B cell (primary cell): Measurements from ENCODE around the gene OR7A5. TPM values are rescaled to one million over a fixed set of nuclear protein-coding genes. Genes with fewer than 3 reads are reported as not detected.

Experiments
- ATAC-seq: fragments of 200-7000 bp; cut with Tn5 transposase; one replicate; pipeline ENCODE4 v1.10.0; 2021; ENCODE audit warnings: low read depth, mild to moderate bottlenecking, moderate number of reproducible peaks, moderate library complexity
- CTCF ChIA-PET: fragments of 350-600 bp; sonication (Branson Sonifier 250); formaldehyde crosslinking; loops from one replicate; lab custom pipeline; 2021; ENCODE audit warnings: antibody characterized with exemption, inconsistent platforms; lab: Charles Lee
- POLR2A ChIA-PET: fragments of 350-600 bp; sonication (Branson Sonifier 250); formaldehyde crosslinking; loops from one replicate; lab custom pipeline; 2021; ENCODE audit warnings: antibody characterized with exemption; lab: Charles Lee
- DNase-seq: peaks from one replicate; pipeline ENCODE4 v3.0.0; 2013
- H2AFZ ChIP-seq: 2 replicates; pipeline ENCODE4 v1.6.1; 2012; ENCODE audit warnings: mild to moderate bottlenecking, low read depth, low read length; ENCODE audit not compliant: insufficient read depth, poor library complexity, severe bottlenecking
- H3K27ac ChIP-seq, 2 donors: 1 replicate in 1 of 2; 2 replicates in 1 of 2; pipeline ENCODE4 v1.5.1; 2012 to 2013; ENCODE audit warnings: low read length in 2 of 2, mild to moderate bottlenecking in 2 of 2, moderate library complexity in 1 of 2
- H3K27me3 ChIP-seq, 4 experiments: fragments of 200-600 bp in 1 of 4; sonication (generic) in 1 of 4; replicated peaks in 1 of 4; 1 replicate in 2 of 4; 2 replicates in 2 of 4; pipeline versions ENCODE4 v1.6.1 to v1.7.0; 2013 to 2016; ENCODE audit warnings: low read length in 3 of 4, mild to moderate bottlenecking in 2 of 4, mixed read lengths in 1 of 4, moderate library complexity in 1 of 4; ENCODE audit not compliant: insufficient read depth in 4 of 4, control insufficient read depth in 3 of 4; ENCODE audit errors: control extremely low read depth in 1 of 4
- H3K36me3 ChIP-seq, 2 experiments: replicated peaks in 1 of 2; 1 replicate in 1 of 2; 2 replicates in 1 of 2; pipeline versions ENCODE4 v1.6.1 to v1.7.1; 2013; ENCODE audit warnings: low read length in 1 of 2; ENCODE audit not compliant: insufficient read depth in 2 of 2, control insufficient read depth in 1 of 2; ENCODE audit errors: control extremely low read depth in 1 of 2, extremely low read depth in 1 of 2
- H3K4me1 ChIP-seq, 2 donors: fragments of 200-600 bp in 1 of 2; sonication (generic) in 1 of 2; 1 replicate in 1 of 2; 2 replicates in 1 of 2; pipeline versions ENCODE4 v1.5.1 to v1.6.1; 2013 to 2017; ENCODE audit warnings: low read length in 2 of 2; ENCODE audit not compliant: control insufficient read depth in 2 of 2, insufficient read depth in 2 of 2
- H3K4me2 ChIP-seq: replicated peaks from 2 replicates; pipeline ENCODE3; 2012; ENCODE audit warnings: mild to moderate bottlenecking, low read depth, low read length; ENCODE audit not compliant: poor library complexity, severe bottlenecking
- H3K4me3 ChIP-seq, 5 experiments: fragments of 200-600 bp in 1 of 5; sonication (generic) in 1 of 5; 1 replicate in 3 of 5; 2 replicates in 2 of 5; pipeline versions ENCODE4 v1.5.1 to v1.7.0; 2011 to 2016; ENCODE audit warnings: low read length in 4 of 5, mild to moderate bottlenecking in 4 of 5, low read depth in 2 of 5, control low read depth in 1 of 5, moderate library complexity in 1 of 5; ENCODE audit not compliant: insufficient read depth in 1 of 5; ENCODE audit errors: control extremely low read depth in 1 of 5, extremely low read depth in 1 of 5
- H3K79me2 ChIP-seq: fragments of 200-600 bp; sonication (generic); one replicate; pipeline ENCODE4 v1.6.0; 2016; ENCODE audit warnings: low read length; ENCODE audit not compliant: control insufficient read depth, insufficient read depth
- H3K9ac ChIP-seq: fragments of 200-600 bp; sonication (generic); 2 replicates; pipeline ENCODE4 v1.6.1; 2017; ENCODE audit warnings: mild to moderate bottlenecking, low read length, moderate library complexity
- H3K9me3 ChIP-seq, 3 donors: one replicate each; pipeline versions ENCODE4 v1.6.1 to v1.7.1; 2013; ENCODE audit warnings: low read length in 2 of 3; ENCODE audit not compliant: control insufficient read depth in 2 of 3, insufficient read depth in 1 of 3; ENCODE audit errors: control extremely low read depth in 1 of 3
- H4K20me1 ChIP-seq: 2 replicates; pipeline ENCODE4 v1.6.0; 2012; ENCODE audit warnings: mild to moderate bottlenecking, low read length; ENCODE audit not compliant: insufficient read depth, control insufficient read depth, poor library complexity, severe bottlenecking
- H3K27ac Mint-ChIP-seq: one replicate; pipeline ENCODE4 v1.8.0; 2021; ENCODE audit warnings: mixed read lengths
- H3K27me3 Mint-ChIP-seq: one replicate; pipeline ENCODE4 v1.8.0; 2021; ENCODE audit warnings: mixed read lengths
- H3K4me1 Mint-ChIP-seq: one replicate; pipeline ENCODE4 v1.8.0; 2021; ENCODE audit warnings: mixed read lengths
- H3K4me3 Mint-ChIP-seq: one replicate; pipeline ENCODE4 v1.8.0; 2021; ENCODE audit warnings: mixed read lengths
- H3K9me3 Mint-ChIP-seq: one replicate; pipeline ENCODE4 v1.8.0; 2022; ENCODE audit warnings: mixed read lengths; ENCODE audit not compliant: insufficient read depth
- EZH2 ChIP-seq: IDR thresholded peaks from 2 replicates; pipeline ENCODE4 v1.6.1; 2012; ENCODE audit warnings: borderline replicate concordance, low read depth, mild to moderate bottlenecking, moderate library complexity, low read length; ENCODE audit not compliant: insufficient read depth, poor library complexity, severe bottlenecking
- WGBS: methylation state at CpG from one replicate; pipeline ENCODE4 v1.1.5; 2013; ENCODE audit warnings: missing lambda C conversion rate; ENCODE audit not compliant: insufficient coverage; 5-methylcytosine and 5-hydroxymethylcytosine counted together
- intact Hi-C: fragments of 100-400 bp; cut with micrococcal nuclease; formaldehyde crosslinking; loops from one replicate; pipeline ENCODE4 v1.10.0; 2022
- polyA plus RNA-seq: library from polyadenylated mRNA; depleted of rRNA; stranded (reverse); fragments of >200 nt; gene quantifications from 2 replicates; pipeline ENCODE4 v1.2.3, GENCODE V29; 2012
- total RNA-seq, 2 donors: library from RNA; stranded (reverse); fragments of 120-200 nt in 1 of 2; gene quantifications; 1 replicate in 1 of 2; 2 replicates in 1 of 2; pipeline versions ENCODE4 v1.2.3 to v1.2.4, GENCODE V29; 2013 to 2022
- TF ChIP-seq, protein P1 (sequence below): fragments of 200-600 bp; IDR thresholded peaks from one replicate; pipeline ENCODE4 v1.8.0; 2022; ENCODE audit warnings: antibody characterized with exemption, mild to moderate bottlenecking

OR7A5 gene
- total and polyA plus RNA-seq, 2 donors (not counting 1 experiment from before 2014, with no cell fraction given) = not detected

DNA sequence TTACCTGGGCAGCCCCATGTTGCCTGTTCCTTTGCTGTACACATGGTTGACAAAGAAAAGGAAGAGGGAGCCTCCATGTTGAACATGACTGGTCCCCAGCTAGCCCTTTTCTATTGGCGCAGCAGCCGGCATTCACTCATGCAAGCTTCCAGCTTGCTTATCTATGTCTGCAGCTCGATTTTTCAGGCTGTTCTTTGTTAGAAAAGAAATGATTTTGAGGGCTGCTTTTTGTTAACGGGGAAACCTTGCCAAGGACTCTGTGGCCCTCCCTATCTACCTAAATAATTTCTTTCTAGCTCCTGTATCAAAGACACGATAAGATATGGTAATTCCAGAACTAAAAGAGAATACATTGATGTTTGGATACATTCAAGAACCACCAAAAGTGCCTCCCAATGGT, 36.2 kb downstream of the OR7A5 start:
- no peaks in the 10 kb centered on the region for H3K4me1 ChIP-seq
- H3K27ac ChIP-seq = no peak overlapping the region
- no peak overlapping the region for H3K4me2 ChIP-seq
- TF ChIP-seq, protein P1, sequence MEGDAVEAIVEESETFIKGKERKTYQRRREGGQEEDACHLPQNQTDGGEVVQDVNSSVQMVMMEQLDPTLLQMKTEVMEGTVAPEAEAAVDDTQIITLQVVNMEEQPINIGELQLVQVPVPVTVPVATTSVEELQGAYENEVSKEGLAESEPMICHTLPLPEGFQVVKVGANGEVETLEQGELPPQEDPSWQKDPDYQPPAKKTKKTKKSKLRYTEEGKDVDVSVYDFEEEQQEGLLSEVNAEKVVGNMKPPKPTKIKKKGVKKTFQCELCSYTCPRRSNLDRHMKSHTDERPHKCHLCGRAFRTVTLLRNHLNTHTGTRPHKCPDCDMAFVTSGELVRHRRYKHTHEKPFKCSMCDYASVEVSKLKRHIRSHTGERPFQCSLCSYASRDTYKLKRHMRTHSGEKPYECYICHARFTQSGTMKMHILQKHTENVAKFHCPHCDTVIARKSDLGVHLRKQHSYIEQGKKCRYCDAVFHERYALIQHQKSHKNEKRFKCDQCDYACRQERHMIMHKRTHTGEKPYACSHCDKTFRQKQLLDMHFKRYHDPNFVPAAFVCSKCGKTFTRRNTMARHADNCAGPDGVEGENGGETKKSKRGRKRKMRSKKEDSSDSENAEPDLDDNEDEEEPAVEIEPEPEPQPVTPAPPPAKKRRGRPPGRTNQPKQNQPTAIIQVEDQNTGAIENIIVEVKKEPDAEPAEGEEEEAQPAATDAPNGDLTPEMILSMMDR = no peak
- no peak for TF ChIP-seq EZH2
- no peaks in the 10 kb centered on the region for H3K9me3 ChIP-seq
- ATAC-seq = no peak
- Mint-ChIP-seq H3K4me3 (no peak overlapping the region), H3K27ac (no peak overlapping the region), H3K4me1 (no peaks in the 10 kb centered on the region), H3K9me3 (no peaks in the 10 kb centered on the region), H3K27me3 (peaks cover 31% of the 10 kb centered on the region)
- no peak overlapping the region for H3K4me3 ChIP-seq
- H3K27me3 ChIP-seq = peaks cover 0 to 4% (median 2%) of the 10 kb centered on the region in 4 experiments
- H3K79me2 ChIP-seq = no peaks in the 10 kb centered on the region
- intact Hi-C loops = no loop called here
- CTCF ChIA-PET = no interaction called here
- POLR2A ChIA-PET = no interaction called here
- H3K36me3 ChIP-seq = no peaks in the 10 kb centered on the region
- no peak overlapping the region for H3K9ac ChIP-seq
- no CpG with 5 or more reads among the region's 5 CpGs for WGBS
- no peak overlapping the region for H2AFZ ChIP-seq
- no peak for DNase-seq
- no peaks in the 10 kb centered on the region for H4K20me1 ChIP-seq

DNA sequence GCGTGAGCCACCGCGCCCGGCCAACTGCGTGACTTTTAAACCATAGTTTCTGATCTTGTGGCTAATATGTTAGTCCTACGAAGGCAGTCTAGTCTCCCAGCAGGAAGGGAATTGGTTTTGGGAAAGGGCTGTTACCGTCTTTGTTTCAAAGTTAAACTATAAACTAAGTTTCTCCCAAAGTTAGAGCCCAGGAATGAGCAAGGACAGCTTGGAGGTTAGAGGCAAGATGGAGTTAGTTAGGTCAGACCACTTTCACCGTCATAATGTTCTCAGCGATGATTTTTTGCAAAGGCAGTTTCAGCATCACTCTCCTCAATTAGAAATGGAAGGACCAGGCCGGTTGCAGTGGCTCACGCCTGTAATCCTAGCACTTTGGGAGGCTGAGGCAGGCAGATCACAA, 39.0 kb downstream of the OR7A5 start:
- TF ChIP-seq EZH2 = no peak
- TF ChIP-seq, protein P1 = no peak
- Histone ChIP-seq H3K27ac (no peak overlapping the region), H2AFZ (no peak overlapping the region), H4K20me1 (no peaks in the 10 kb centered on the region), H3K4me2 (no peak overlapping the region), H3K9me3 (no peaks in the 10 kb centered on the region), H3K27me3 (peaks cover 0 to 4% (median 2%) of the 10 kb centered on the region in 4 experiments), H3K4me1 (no peaks in the 10 kb centered on the region), H3K36me3 (no peaks in the 10 kb centered on the region), H3K4me3 (no peak overlapping the region), H3K9ac (no peak overlapping the region), H3K79me2 (no peaks in the 10 kb centered on the region)
- Mint-ChIP-seq H3K9me3 (peaks cover 2% of the 10 kb centered on the region), H3K27ac (no peak overlapping the region), H3K27me3 (peaks cover 33% of the 10 kb centered on the region), H3K4me3 (no peak overlapping the region), H3K4me1 (no peaks in the 10 kb centered on the region)
- ChIA-PET CTCF (interaction anchor here (1.3 kb wide), 1 partner anchor 9 kb away, joined by 8 read pairs; no protein-coding TSS in a partner anchor), POLR2A (interaction anchor here (0.6 kb wide), 1 partner anchor 41 kb away, joined by 6 read pairs; no protein-coding TSS in a partner anchor)
- DNase-seq = no peak
- ATAC-seq = no peak
- 99% methylated on average over 10 of the region's 11 CpGs for WGBS
- intact Hi-C loops = no loop called here
